Measurements from ENCODE around the gene LINC01488. TPM values are rescaled to one million over a fixed set of nuclear protein-coding genes. Genes with fewer than 3 reads are reported as not detected.

LINC01488 gene
- total and polyA plus RNA-seq, 2 of the 13 experiments (the other 11 are each of a cell fraction or from before 2014, with no cell fraction given) = 0.26 to 0.58 TPM

DNA sequence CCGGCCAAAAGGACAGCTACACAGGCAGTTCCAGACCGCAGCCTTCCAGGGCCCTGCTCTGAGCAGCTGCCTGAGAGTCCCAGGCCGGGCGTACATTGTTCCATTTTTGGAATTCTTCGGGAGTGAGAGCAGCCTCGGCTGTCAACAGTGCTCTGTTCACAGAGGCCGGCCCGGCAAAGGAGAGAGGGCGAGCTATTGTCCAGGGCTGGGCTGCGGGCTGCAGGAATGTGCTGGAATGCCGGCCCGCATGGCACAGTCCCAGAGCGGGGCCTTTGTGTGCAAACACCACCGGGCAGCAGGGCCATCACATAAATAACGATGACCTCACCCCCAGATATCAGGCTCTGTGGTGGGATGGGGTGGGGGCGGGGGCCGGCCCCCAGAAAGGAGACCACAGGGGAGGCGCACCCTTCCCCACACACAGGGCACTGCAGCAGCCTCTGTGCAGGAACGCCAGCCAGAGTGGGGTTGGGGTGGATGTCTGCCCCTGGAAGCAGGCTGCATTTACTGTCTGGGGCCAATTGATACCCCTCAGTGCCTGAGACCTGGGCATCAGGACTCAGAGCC lies 15.8 kb downstream of the LINC01488 start (continued):
- TF ChIP-seq, protein P1, sequence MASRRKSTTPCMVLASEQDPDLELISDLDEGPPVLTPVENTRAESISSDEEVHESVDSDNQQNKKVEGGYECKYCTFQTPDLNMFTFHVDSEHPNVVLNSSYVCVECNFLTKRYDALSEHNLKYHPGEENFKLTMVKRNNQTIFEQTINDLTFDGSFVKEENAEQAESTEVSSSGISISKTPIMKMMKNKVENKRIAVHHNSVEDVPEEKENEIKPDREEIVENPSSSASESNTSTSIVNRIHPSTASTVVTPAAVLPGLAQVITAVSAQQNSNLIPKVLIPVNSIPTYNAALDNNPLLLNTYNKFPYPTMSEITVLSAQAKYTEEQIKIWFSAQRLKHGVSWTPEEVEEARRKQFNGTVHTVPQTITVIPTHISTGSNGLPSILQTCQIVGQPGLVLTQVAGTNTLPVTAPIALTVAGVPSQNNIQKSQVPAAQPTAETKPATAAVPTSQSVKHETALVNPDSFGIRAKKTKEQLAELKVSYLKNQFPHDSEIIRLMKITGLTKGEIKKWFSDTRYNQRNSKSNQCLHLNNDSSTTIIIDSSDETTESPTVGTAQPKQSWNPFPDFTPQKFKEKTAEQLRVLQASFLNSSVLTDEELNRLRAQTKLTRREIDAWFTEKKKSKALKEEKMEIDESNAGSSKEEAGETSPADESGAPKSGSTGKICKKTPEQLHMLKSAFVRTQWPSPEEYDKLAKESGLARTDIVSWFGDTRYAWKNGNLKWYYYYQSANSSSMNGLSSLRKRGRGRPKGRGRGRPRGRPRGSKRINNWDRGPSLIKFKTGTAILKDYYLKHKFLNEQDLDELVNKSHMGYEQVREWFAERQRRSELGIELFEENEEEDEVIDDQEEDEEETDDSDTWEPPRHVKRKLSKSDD (CRISPR knock-in tag; IDR thresholded peaks at IDR 0.05; ENCODE audit: low read depth) = no peak
- TF ChIP-seq SRF (IDR thresholded peaks at IDR 0.05; ENCODE audit: low read depth, low read length) (0 out of 2 replicates have a peak, but pooled peaks have one; percentile 22), LCORL (IDR thresholded peaks at IDR 0.05) (no peak), LCORL (CRISPR knock-in tag; IDR thresholded peaks at IDR 0.05) (peak; percentile 99), KLF12 (CRISPR knock-in tag; IDR thresholded peaks at IDR 0.05; ENCODE audit: borderline replicate concordance) (no peak), ERF (CRISPR knock-in tag; IDR thresholded peaks at IDR 0.05) (peak; percentile 30; the same call in 1 of the 2 replicates), ZNF703 (CRISPR knock-in tag; IDR thresholded peaks at IDR 0.05; ENCODE audit: borderline replicate concordance) (no peak), TEAD3 (CRISPR knock-in tag; optimal IDR thresholded peaks at IDR 0.05; ENCODE audit: borderline replicate concordance) (peak; percentile 98), TERF1 (CRISPR knock-in tag; IDR thresholded peaks at IDR 0.05) (no peak), ATF4 (CRISPR knock-in tag; IDR thresholded peaks at IDR 0.05) (peak in 1 of 2 experiments; percentile 61; a peak in 1 of 4 replicates), NR2F1 (CRISPR knock-in tag; IDR thresholded peaks at IDR 0.05) (peak in 1 of 2 experiments; percentile 54; a peak in 2 of 4 replicates), RFXAP (CRISPR knock-in tag; IDR thresholded peaks at IDR 0.05; ENCODE audit: borderline replicate concordance) (peak; percentile 66; the same call in 1 of the 2 replicates), ZSCAN31 (CRISPR knock-in tag; IDR thresholded peaks at IDR 0.05; ENCODE audit: low read depth) (peak; percentile 54; the same call in 1 of the 2 replicates), FOXK2 (IDR thresholded peaks at IDR 0.05) (peak; percentile 9; the same call in 1 of the 2 replicates)
- TF ChIP-seq, protein P2, sequence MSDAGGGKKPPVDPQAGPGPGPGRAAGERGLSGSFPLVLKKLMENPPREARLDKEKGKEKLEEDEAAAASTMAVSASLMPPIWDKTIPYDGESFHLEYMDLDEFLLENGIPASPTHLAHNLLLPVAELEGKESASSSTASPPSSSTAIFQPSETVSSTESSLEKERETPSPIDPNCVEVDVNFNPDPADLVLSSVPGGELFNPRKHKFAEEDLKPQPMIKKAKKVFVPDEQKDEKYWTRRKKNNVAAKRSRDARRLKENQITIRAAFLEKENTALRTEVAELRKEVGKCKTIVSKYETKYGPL (CRISPR knock-in tag; IDR thresholded peaks at IDR 0.05) = 0 out of 2 replicates have a peak, but pooled peaks have one; percentile 59
- TF ChIP-seq, protein P3, sequence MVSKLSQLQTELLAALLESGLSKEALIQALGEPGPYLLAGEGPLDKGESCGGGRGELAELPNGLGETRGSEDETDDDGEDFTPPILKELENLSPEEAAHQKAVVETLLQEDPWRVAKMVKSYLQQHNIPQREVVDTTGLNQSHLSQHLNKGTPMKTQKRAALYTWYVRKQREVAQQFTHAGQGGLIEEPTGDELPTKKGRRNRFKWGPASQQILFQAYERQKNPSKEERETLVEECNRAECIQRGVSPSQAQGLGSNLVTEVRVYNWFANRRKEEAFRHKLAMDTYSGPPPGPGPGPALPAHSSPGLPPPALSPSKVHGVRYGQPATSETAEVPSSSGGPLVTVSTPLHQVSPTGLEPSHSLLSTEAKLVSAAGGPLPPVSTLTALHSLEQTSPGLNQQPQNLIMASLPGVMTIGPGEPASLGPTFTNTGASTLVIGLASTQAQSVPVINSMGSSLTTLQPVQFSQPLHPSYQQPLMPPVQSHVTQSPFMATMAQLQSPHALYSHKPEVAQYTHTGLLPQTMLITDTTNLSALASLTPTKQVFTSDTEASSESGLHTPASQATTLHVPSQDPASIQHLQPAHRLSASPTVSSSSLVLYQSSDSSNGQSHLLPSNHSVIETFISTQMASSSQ (IDR thresholded peaks at IDR 0.05; ENCODE audit: low read depth) = no peak
- TF ChIP-seq, protein P3 (CRISPR knock-in tag; IDR thresholded peaks at IDR 0.05; ENCODE audit: borderline replicate concordance) = peak; percentile 29; the same call in 1 of the 2 replicates
- TF ChIP-seq, protein P4, sequence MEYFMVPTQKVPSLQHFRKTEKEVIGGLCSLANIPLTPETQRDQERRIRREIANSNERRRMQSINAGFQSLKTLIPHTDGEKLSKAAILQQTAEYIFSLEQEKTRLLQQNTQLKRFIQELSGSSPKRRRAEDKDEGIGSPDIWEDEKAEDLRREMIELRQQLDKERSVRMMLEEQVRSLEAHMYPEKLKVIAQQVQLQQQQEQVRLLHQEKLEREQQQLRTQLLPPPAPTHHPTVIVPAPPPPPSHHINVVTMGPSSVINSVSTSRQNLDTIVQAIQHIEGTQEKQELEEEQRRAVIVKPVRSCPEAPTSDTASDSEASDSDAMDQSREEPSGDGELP (IDR thresholded peaks at IDR 0.05; ENCODE audit: borderline replicate concordance, low read depth) = peak; percentile 73; the same call in 1 of the 2 replicates
